ENCODE results near the gene ASIC1.

Gene ASIC1

GRCh38 chr12:50110762-50111351 is 53.5 kb downstream of the ASIC1 start:
- H3K9ac ChIP-seq (ENCODE audit: low read length), result peak overlapping the region; percentile 54; the same call in 1 of the 2 replicates
- peaks cover 19% of the 10 kb centered on the region for H3K79me2 ChIP-seq (ENCODE audit: insufficient read depth, low read length)
- H3K4me2 ChIP-seq (ENCODE audit: low read length), result peak overlapping the region; percentile 69
- H3K9me3 ChIP-seq (ENCODE audit: low read length), result no peaks in the 10 kb centered on the region
- H3K36me3 ChIP-seq (ENCODE audit: insufficient read depth, low read length), result no peaks in the 10 kb centered on the region
- no peak for TF ChIP-seq CTCF (IDR thresholded peaks at IDR 0.05; ENCODE audit: low read length)
- TF ChIP-seq EZH2 (IDR thresholded peaks at IDR 0.05; ENCODE audit: borderline replicate concordance, low read length), result no peak
- no peaks in the 10 kb centered on the region for H3K27me3 ChIP-seq (ENCODE audit: insufficient read depth, low read length)
- no peaks in the 10 kb centered on the region for H3K9me2 ChIP-seq (ENCODE audit: low read depth, low read length)
- H3F3A ChIP-seq (ENCODE audit: insufficient read depth, low read length), result no peaks in the 10 kb centered on the region
- no peaks in the 10 kb centered on the region for H4K20me1 ChIP-seq (ENCODE audit: insufficient read depth, low read length)
- peak overlapping the region; percentile 61 for H3K4me3 ChIP-seq (ENCODE audit: low read depth, low read length, poor library complexity, severe bottlenecking)
- peaks cover 26% of the 10 kb centered on the region for H3K4me1 ChIP-seq (ENCODE audit: insufficient read depth, low read length, severe bottlenecking)
- H2AFZ ChIP-seq (ENCODE audit: low read length), result no peak overlapping the region
- H3K27ac ChIP-seq (ENCODE audit: low read depth, low read length, poor library complexity, severe bottlenecking), result peak overlapping the region; percentile 31

- no peaks in the 10 kb centered on the region for H3K27me3 ChIP-seq (ENCODE audit: insufficient read depth, low read length)
- H3K4me2 ChIP-seq (ENCODE audit: low read length), result peak overlapping the region; percentile 69
- peaks cover 20% of the 10 kb centered on the region for H3K79me2 ChIP-seq (ENCODE audit: insufficient read depth, low read length)
- no peaks in the 10 kb centered on the region for H3F3A ChIP-seq (ENCODE audit: insufficient read depth, low read length)
- no peak overlapping the region for H3K27ac ChIP-seq (ENCODE audit: low read depth, low read length, poor library complexity, severe bottlenecking)
- H3K4me3 ChIP-seq (ENCODE audit: low read depth, low read length, poor library complexity, severe bottlenecking), result peak overlapping the region; percentile 61
- H2AFZ ChIP-seq (ENCODE audit: low read length), result no peak overlapping the region
- H3K9me2 ChIP-seq (ENCODE audit: low read depth, low read length), result no peaks in the 10 kb centered on the region
- H3K9me3 ChIP-seq (ENCODE audit: low read length), result no peaks in the 10 kb centered on the region
- peaks cover 2% of the 10 kb centered on the region; the same call in 1 of the 2 replicates for H3K36me3 ChIP-seq (ENCODE audit: insufficient read depth, low read length)
- TF ChIP-seq EZH2 (IDR thresholded peaks at IDR 0.05; ENCODE audit: borderline replicate concordance, low read length), result no peak
- TF ChIP-seq CTCF (IDR thresholded peaks at IDR 0.05; ENCODE audit: low read length), result peak; percentile 98; the same call in 1 of the 2 replicates
- H4K20me1 ChIP-seq (ENCODE audit: insufficient read depth, low read length), result no peaks in the 10 kb centered on the region
- H3K4me1 ChIP-seq (ENCODE audit: insufficient read depth, low read length, severe bottlenecking), result peaks cover 26% of the 10 kb centered on the region
- peak overlapping the region; percentile 54; the same call in 1 of the 2 replicates for H3K9ac ChIP-seq (ENCODE audit: low read length)
These were observed 53.9 kb downstream of the ASIC1 start for GRCh38 chr12:50111395-50111692.

GRCh38 chr12:50111693-50112455 is 54.5 kb downstream of the ASIC1 start, which contains the start of gene COX14:
Gene COX14, plus strand, starts transcription at chr12:50112236. Its CDS starts 7,808 bp downstream, at chr12:50120044.
- H3K4me2 ChIP-seq (ENCODE audit: low read length), result peak within 1 kb of the TSS; percentile 69
- no peaks in the 10 kb centered on the region for H3K27me3 ChIP-seq (ENCODE audit: insufficient read depth, low read length)

More at GRCh38 chr12:50111693-50112455, 54.5 kb downstream of the ASIC1 start, which contains the start of gene COX14:
- H3K9ac ChIP-seq (ENCODE audit: low read length), result peak within 1 kb of the TSS; percentile 79
- no peaks in the 10 kb centered on the region for H4K20me1 ChIP-seq (ENCODE audit: insufficient read depth, low read length)
- H3K79me2 ChIP-seq (ENCODE audit: insufficient read depth, low read length), result peaks cover 24% of the 10 kb centered on the region
- no peak within 1 kb of the TSS for H2AFZ ChIP-seq (ENCODE audit: low read length)
- H3K27ac ChIP-seq (ENCODE audit: low read depth, low read length, poor library complexity, severe bottlenecking), result peak within 1 kb of the TSS; percentile 60
- H3K4me1 ChIP-seq (ENCODE audit: insufficient read depth, low read length, severe bottlenecking), result peaks cover 26% of the 10 kb centered on the region
- TF ChIP-seq CTCF (IDR thresholded peaks at IDR 0.05; ENCODE audit: low read length) (no peak; the same call in 1 of the 2 replicates), EZH2 (IDR thresholded peaks at IDR 0.05; ENCODE audit: borderline replicate concordance, low read length) (no peak)
- H3F3A ChIP-seq (ENCODE audit: insufficient read depth, low read length), result no peaks in the 10 kb centered on the region
- H3K9me2 ChIP-seq (ENCODE audit: low read depth, low read length), result no peaks in the 10 kb centered on the region
- peaks cover 7% of the 10 kb centered on the region; the same call in 1 of the 2 replicates for H3K36me3 ChIP-seq (ENCODE audit: insufficient read depth, low read length)
- H3K9me3 ChIP-seq (ENCODE audit: low read length), result no peaks in the 10 kb centered on the region
- H3K4me3 ChIP-seq (ENCODE audit: low read depth, low read length, poor library complexity, severe bottlenecking), result peak within 1 kb of the TSS; percentile 87

Data from OCI-LY1 (cell line).